CD4-positive, alpha-beta T cell treated with Interleukin-6 at 100 ng/mL for 8 hours (primary cell): ENCODE measurements around the gene CORT.
"Not testable (repeated sequence)": the region's sequence is repeated elsewhere in the genome, so short reads cannot be mapped to it uniquely, and the experiment has no call there.

Experiments used
- DNase-seq: peaks from one replicate; pipeline ENCODE4 v3.0.0-alpha.2; 2020; ENCODE audit warnings: mixed read lengths, low spot score

CORT gene, protein sequence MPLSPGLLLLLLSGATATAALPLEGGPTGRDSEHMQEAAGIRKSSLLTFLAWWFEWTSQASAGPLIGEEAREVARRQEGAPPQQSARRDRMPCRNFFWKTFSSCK

GRCh38 chr1:10449751-10450150, at the start of gene CORT:
Gene CORT, plus strand, starts transcription at chr1:10450031. Its CDS starts 193 bp downstream, at chr1:10450224.
- no peak for DNase-seq

DNA sequence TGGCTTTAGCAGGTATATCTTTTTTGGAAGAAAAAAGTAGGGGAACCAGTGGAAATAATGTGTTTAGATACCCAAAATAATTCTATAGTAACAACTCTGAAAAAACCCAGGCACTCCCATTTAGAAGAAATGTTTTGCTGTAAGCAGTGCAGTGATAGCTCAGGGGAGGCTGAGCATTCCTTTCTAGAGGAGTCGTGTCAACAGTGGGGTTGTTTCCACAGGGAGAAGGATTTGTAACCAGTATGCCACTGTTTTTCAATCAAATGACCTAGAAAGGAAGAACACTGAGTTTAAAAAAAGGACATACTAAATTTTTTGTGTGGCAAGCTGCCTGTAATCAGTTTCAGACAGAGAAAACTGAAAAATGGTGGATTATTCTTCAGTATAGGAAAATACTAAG, 48.5 kb upstream of the CORT start:
- no peak for DNase-seq

GRCh38 chr1:10402729-10403274, 47.0 kb upstream of the CORT start:
- DNase-seq, result no peak

- DNase-seq, result no peak
Measured at GRCh38 chr1:10407201-10407600, 42.6 kb upstream of the CORT start.

GRCh38 chr1:10415211-10415930, 34.5 kb upstream of the CORT start:
- DNase-seq, result no peak

DNA sequence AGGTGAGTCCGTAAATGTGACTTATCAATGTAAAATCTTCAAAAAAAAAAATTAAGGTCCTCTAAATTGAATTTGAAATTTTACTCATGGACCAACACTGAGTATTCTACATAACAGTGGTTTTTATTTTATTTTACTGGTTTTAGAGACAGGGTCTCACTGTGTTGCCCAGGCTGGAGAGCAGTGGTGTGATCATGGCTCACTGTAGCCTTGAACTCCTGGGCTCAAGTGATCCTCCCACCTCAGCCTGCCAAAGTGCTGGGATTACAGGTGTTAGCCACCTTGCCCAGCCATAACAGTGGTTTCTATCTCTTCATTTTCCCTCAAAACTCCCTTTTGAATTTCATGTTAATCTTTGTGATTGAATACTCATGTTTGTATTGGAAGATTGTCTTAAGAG, 33.9 kb upstream of the CORT start:
- not testable (repeated sequence) for DNase-seq

GRCh38 chr1:10418741-10419140, 31.1 kb upstream of the CORT start:
- not testable (repeated sequence) for DNase-seq

DNA sequence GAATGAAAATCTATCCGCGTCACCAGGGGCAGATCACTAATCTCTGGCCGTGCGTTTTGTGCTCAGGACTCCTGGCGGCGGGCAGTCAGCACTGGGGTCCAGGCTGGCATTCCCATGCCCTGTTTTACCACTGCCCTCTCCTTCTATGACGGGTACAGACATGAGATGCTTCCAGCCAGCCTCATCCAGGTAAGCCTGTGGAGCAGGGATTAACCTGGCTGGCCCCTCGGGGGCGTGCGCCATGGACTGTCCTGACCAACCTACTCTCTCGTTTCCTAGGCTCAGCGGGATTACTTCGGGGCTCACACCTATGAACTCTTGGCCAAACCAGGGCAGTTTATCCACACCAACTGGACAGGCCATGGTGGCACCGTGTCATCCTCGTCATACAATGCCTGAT, 30.5 kb upstream of the CORT start:
- DNase-seq, result no peak

DNA sequence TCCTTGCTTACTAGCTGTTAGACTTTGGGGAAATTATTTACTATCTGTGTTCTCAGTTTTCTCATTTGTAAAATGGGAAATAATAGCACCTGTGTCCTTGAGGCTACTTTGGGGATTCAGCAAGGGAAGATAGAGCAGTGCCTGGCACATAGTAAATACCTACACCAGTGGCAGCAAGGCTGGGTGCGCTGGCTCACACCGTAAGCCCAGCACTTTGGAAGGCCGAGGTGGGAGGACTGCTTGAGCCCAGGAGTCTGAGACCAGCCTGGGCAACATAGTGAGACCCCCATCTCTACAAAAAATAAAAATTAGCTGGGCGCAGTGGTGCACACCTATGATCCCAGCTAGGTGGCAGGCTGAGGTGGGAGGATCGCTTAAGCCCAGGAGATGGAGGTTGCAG, 28.2 kb upstream of the CORT start:
- DNase-seq, result no peak

DNA sequence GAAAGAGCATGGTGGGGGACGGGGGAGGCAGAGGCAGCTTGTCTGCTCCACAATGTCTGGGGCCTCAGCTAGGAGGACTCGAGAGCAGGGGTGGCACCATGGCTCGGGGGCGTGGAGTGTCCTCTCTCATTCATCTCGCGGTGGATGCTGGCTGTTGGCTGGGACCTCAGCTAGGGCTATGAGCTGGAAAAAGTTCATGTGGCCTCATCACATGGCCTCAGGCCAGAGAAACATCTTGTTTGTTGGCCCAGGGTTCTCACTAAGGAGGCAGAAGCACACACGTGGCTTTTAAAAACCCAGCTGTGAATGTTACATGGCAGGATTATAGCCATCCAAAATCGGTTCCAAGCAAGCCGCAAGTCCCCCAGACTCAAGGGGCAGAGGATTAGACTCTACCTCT, 25.8 kb upstream of the CORT start:
- DNase-seq, result no peak

- DNase-seq, result no peak
Measured at GRCh38 chr1:10424651-10425050, 25.2 kb upstream of the CORT start.

DNA sequence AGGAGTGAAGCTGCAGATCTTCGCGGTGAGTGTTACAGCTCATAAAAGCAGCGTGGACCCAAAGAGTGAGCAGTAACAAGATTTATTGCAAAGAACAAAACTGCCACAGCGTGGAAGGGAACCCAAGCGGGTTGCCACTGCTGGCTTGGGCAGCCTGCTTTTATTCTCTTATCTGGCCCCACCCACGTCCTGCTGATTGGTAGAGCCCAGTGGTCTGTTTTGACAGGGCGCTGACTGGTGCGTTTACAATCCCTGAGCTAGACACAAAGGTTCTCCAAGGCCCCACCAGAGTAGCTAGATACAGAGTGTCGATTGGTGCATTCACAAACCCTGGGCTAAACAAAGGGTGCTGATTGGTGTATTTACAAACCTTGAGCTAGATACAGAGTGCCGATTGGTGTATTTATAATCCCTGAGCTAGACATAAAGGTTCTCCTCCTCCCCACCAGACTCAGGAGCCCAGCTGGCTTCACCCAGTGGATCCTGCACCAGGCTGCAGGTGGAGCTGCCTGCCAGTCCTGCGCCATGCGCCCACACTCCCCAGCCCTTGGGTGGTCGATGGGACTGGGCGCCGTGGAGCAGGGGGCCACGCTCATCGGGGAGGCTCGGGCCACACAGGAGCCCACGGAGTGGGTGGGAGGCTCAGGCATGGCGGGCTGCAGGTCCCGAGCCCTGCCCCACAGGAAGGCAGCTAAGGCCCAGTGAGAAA, 23.9 kb upstream of the CORT start:
- DNase-seq, result not testable (repeated sequence)

DNA sequence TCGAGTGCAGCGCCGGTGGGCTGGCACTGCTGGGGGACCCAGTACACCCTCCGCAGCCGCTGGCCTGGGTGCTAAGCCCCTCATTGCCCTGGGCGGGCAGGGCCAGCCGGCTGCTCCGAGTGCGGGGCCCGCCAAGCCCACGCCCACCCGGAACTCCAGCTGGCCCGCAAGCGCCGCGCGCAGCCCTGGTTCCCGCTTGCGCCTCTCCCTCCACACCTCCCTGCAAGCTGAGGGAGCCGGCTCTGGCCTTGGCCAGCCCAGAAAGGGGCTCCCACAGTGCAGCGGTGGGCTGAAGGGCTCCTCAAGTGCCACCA, 23.3 kb upstream of the CORT start:
- not testable (repeated sequence) for DNase-seq

DNA sequence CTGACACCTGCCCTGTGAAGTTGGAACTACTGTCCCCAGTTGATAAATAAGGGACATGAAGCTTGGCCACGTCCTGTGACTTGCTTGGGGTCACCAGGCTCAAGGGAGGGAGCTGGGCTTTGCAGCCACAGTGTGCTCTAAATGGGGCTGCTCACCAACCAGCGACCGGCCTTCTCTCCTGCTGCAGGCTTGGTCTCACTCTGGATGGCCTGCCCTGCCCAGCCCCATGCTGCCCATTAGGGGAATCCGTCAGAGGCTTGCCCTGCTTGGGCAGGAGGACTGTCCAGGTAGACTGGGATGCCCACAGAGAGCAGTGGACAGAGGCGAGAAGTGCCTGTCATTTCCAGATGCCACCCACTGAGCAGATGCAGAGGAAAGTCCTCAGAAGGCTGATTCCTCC, 20.8 kb upstream of the CORT start:
- DNase-seq, result no peak

DNA sequence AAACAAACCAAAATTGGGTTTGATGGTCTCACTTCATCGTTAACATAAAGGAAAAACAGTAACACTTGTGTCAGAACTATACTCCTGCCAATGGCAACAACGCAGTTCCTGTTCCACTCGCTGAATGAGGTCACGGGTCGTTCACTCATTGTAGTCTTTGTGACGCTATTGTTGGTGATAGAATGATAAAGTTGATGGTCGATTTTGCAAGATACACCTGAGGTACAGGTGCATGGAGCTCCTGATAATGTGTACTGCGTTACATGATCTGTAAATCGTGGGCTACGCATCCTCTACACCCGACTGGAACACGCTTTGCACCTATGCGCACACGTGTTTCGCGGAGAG, 20.0 kb upstream of the CORT start:
- DNase-seq, result no peak

DNA sequence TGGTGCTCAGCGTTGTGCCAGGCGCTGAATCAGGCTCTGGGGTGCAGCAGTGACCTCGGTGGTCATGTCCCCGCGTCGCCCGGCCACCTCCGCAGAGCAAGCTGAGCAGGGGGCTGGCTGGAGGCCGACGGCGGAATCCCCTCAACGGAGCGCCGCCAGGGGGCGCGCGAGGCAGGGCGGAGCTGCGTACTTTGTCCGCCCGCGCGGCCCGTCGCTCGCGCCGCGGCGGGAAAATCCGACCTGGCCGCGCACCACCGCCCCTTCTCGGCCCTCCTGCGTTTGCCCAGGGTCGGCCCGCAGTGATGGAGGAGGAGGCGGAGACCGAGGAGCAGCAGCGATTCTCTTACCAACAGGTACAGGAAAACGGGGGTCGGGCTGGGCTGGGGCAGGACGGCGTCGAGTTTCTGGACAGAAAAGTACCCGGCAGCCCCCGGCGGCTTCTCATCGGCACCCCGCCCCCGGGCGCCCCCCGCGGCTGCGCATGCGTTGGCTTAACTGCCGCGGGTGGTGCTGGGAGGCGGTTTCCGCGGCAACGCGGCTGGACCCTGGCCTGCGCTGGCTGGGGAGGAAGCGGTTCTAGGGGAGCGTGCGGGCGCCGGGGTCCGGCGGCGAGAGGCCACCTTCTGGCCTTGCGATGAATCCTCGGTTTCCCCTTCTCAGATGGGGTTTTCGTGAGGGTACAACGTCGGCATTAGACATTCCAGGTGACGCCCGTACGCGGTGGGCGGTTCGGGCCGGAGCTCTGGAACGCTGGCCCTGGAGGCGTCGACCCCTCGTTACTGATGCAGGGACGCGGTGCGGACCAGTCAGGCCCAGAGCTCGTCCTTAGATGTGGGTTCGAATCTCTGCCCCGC, 19.4 kb upstream of the CORT start, which contains the start of gene CENPS:
TSS of gene CENPS (plus strand) at position 218 of the 854 bp plus-strand sequence. CDS start at position 303, 85 bp downstream.
- peak; percentile 90 for DNase-seq

GRCh38 chr1:10431070-10431730, 18.6 kb upstream of the CORT start:
- DNase-seq, result no peak

- DNase-seq, result no peak
Measured at GRCh38 chr1:10432910-10433700, 16.7 kb upstream of the CORT start.

- no peak for DNase-seq
Measured at GRCh38 chr1:10433790-10434189, 16.0 kb upstream of the CORT start.

- DNase-seq, result no peak
Measured at GRCh38 chr1:10434590-10434989, 15.2 kb upstream of the CORT start.

DNA sequence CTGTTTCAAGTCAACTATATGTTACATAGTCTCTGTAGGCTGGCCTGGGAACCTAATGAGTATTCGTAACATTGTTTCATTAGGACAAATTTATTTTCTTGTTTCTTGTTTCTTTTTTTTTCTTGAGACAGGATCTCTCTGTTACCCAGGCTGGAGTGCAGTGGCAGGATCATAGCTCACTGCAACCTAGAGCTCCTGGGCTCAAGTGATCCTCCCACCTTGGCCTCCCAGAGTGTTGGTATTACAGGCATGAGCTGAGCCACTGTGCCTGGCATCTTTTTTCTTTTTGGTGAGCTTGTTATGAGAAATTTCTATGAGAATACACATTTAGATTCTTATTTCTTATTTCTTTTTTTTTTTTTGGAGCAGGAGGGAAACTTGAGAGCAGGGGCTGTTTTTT, 12.8 kb upstream of the CORT start:
- no peak for DNase-seq
